Common myeloid progenitor, CD34-positive (primary cell): ENCODE results near the gene ZSCAN2.
"Not testable (repeated sequence)": the region's sequence is repeated elsewhere in the genome, so short reads cannot be mapped to it uniquely, and the experiment has no call there.

Experiments
- CTCF ChIA-PET: fragments of 350-600 bp; sonication (Branson Sonifier 250); formaldehyde crosslinking; loops from one replicate; lab custom pipeline; 2021; ENCODE audit warnings: antibody characterized with exemption; lab: Charles Lee
- POLR2A ChIA-PET: fragments of 350-600 bp; sonication (Branson Sonifier 250); formaldehyde crosslinking; loops from one replicate; lab custom pipeline; 2021; ENCODE audit warnings: antibody characterized with exemption; lab: Charles Lee
- DNase-seq, 3 donors: peaks; one replicate each; pipeline versions ENCODE4 v3.0.0 to v3.0.0-alpha.2; 2013
- H3K27ac ChIP-seq, 2 experiments: 1 replicate in 1 of 2; 2 replicates in 1 of 2; pipeline ENCODE4 v1.7.0; 2013; ENCODE audit warnings: inconsistent platforms in 2 of 2, low read length in 2 of 2, mild to moderate bottlenecking in 2 of 2, low read depth in 1 of 2, moderate library complexity in 1 of 2; ENCODE audit not compliant: severe bottlenecking in 2 of 2, insufficient read depth in 1 of 2, poor library complexity in 1 of 2
- H3K27me3 ChIP-seq, 5 experiments: replicated peaks in 2 of 5; 1 replicate in 3 of 5; 2 replicates in 2 of 5; pipeline versions ENCODE4 v1.6.1 to v1.7.0; 2013; ENCODE audit warnings: low read length in 4 of 5, mild to moderate bottlenecking in 2 of 5, moderate library complexity in 2 of 5, inconsistent platforms in 1 of 5; ENCODE audit not compliant: insufficient read depth in 5 of 5, control insufficient read depth in 4 of 5
- H3K36me3 ChIP-seq, 4 experiments: 1 replicate in 2 of 4; 2 replicates in 2 of 4; pipeline versions ENCODE4 v1.6.1 to v1.7.0; 2013; ENCODE audit warnings: low read length in 3 of 4, control low read depth in 1 of 4, mild to moderate bottlenecking in 1 of 4; ENCODE audit not compliant: control insufficient read depth in 4 of 4, insufficient read depth in 4 of 4
- H3K4me1 ChIP-seq, 4 experiments: 1 replicate in 3 of 4; 2 replicates in 1 of 4; pipeline versions ENCODE4 v1.6.1 to v1.7.1; 2013; ENCODE audit warnings: low read length in 3 of 4, mild to moderate bottlenecking in 3 of 4, control low read depth in 1 of 4, inconsistent platforms in 1 of 4, moderate library complexity in 1 of 4; ENCODE audit not compliant: control insufficient read depth in 4 of 4, insufficient read depth in 4 of 4; ENCODE audit errors: control extremely low read depth in 1 of 4
- H3K4me3 ChIP-seq, 7 experiments: 1 replicate in 4 of 7; 2 replicates in 3 of 7; pipeline versions ENCODE4 v1.5.1 to v1.7.0; 2013; ENCODE audit warnings: mild to moderate bottlenecking in 7 of 7, low read length in 6 of 7, moderate library complexity in 6 of 7, inconsistent platforms in 2 of 7, low read depth in 2 of 7, control low read depth in 1 of 7; ENCODE audit not compliant: insufficient read depth in 4 of 7, control insufficient read depth in 1 of 7; ENCODE audit errors: extremely low read depth in 1 of 7
- H3K9me3 ChIP-seq, 5 experiments: 1 replicate in 4 of 5; 2 replicates in 1 of 5; pipeline versions ENCODE4 v1.6.1 to v1.7.1; 2013; ENCODE audit warnings: low read length in 4 of 5, mild to moderate bottlenecking in 2 of 5, inconsistent platforms in 1 of 5, low read depth in 1 of 5, moderate library complexity in 1 of 5; ENCODE audit not compliant: control insufficient read depth in 4 of 5, insufficient read depth in 2 of 5; ENCODE audit errors: control extremely low read depth in 1 of 5
- WGBS: methylation state at CpG from one replicate; pipeline ENCODE4 v1.1.5; 2013; ENCODE audit not compliant: insufficient coverage; 5-methylcytosine and 5-hydroxymethylcytosine counted together

ZSCAN2 gene

DNA sequence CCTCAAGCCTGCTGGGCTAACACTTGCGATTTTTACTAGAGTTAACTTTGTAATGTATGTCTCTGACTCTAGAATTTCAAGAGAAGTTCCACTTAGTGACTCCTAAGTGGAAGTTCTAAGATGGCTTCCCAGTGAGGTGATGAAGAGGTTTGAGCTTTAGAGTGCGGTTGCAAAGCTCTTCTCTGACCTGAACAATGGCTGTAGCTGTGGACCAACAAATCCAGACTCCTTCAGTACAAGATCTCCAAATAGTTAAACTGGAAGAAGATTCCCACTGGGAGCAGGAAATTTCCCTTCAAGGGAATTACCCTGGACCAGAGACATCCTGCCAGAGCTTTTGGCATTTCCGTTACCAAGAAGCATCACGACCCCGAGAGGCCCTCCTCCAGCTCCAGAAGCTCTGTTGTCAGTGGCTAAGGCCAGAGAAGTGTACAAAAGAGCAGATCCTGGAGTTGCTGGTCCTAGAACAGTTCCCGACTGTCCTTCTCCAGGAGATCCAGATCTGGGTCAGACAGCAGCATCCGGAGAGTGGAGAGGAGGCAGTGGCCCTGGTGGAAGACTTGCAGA is 31.0 kb downstream of the ZSCAN2 start:
- Histone ChIP-seq H3K27me3 (no peaks in the 10 kb centered on the region), H3K36me3 (peaks cover 0 to 3% (median under 1%) of the 10 kb centered on the region in 4 experiments), H3K9me3 (no peaks in the 10 kb centered on the region), H3K4me1 (peaks cover 12 to 49% (median 36%) of the 10 kb centered on the region in 4 experiments), H3K4me3 (peak overlapping the region; percentile 77 to 98 (median 87)), H3K27ac (peak overlapping the region; percentile 66 to 79)
- ChIA-PET POLR2A (interaction anchor here (0.6 kb wide), 1 partner anchor 93 kb away, joined by 6 read pairs; no protein-coding TSS in a partner anchor), CTCF (interaction anchor here (0.6 to 3.1 kb wide), 9 partner anchors 11 to 55 kb away, joined by 3 to 10 read pairs (median 4); partner anchors contain the start of genes NMB and WDR73)
- 71% methylated on average over 5 of the region's 7 CpGs for WGBS
- DNase-seq: peak in 1 of 3 donors; percentile 10

DNA sequence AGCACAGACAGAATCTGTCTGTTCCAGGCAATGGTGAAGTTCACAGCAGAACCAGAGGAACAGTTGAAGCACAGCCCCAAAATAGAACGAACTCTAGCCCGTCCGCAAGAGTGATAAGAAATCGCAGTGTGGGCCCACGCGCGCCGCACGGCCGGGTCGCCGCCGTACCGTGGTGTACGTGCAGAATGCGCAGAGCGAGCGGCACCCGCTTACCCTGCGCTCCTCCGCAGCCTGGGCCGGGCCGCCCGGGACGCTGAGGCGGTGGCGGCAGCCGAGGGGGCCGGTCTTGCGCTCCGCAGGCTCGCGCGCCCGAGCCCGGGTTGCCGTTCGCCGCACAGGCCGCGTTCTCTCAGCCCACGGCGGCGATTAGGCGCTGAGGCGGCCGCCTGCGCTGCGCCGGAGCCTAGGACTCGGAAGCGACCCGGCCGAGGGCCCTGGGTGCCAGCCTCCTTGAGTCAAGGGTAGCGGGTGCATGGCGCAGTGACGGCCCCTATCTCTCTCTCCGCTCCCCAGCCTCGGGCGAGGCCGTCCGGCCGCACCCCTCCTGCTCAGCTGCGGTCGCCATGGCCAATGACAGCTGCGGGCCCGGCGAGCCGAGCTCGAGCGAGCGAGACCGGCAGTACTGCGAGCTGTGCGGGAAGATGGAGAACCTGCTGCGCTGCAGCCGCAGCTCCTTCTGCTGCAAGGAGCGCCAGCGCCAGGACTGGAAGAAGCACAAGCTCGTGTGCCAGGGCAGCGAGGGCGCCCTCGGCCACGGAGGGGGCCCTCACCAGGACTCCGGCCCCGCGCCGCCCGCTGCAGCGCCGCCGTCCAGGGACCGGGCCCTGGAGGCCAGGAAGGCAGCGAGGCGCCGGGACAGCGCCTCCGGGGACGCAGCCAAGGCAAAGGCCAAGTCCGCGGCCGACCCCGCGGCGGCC is 32.8 kb downstream of the ZSCAN2 start:
- peaks cover 12 to 49% (median 36%) of the 10 kb centered on the region in 4 experiments for H3K4me1 ChIP-seq
- peak overlapping the region; percentile 28 to 83 (median 68) for H3K4me3 ChIP-seq
- H3K27ac ChIP-seq: peak overlapping the region; percentile 15 to 54
- ChIA-PET CTCF (interaction anchor here (0.9 to 2.3 kb wide), 4 partner anchors 8 to 42 kb away, joined by 3 to 14 read pairs (median 4); partner anchors contain the start of gene ZSCAN2), POLR2A (interaction anchor here (1.0 kb wide), 1 partner anchor 83 kb away, joined by 4 read pairs; the partner anchor contains the start of gene SEC11A)
- DNase-seq: peak; percentile 67 to 87 (median 78)
- no peaks in the 10 kb centered on the region for H3K9me3 ChIP-seq
- 0% methylated on average over 97 of the region's 105 CpGs for WGBS
- peaks cover 0 to 14% (median 10%) of the 10 kb centered on the region in 4 experiments for H3K36me3 ChIP-seq
- no peaks in the 10 kb centered on the region for H3K27me3 ChIP-seq

DNA sequence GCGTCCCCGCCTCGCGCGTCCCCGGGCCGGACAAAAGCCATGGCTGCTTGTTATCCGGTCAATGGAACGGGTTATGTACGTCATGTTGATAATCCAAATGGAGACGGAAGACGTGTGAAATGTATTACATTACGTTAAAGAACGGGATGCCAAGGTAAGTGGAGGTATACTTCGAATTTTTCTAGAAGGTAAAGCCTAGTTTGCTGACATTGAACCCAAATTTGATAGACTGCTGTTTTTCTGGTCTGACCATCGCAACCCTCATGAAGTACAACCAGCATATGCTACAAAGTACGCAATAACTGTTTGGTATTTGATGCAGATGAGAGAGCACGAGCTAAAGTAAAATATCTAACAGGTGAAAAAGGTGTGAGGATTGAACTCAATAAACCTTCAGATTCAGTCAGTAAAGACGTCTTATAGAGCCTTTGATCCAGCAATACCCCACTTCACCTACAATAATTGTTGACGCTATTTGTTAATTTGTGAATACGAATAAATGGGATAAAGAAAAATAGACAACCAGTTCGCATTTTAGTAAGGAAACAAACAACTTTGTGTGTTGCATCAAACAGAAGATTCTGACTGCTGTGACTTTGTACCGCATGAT is 33.5 kb downstream of the ZSCAN2 start:
- ChIA-PET POLR2A (interaction anchor here (1.0 kb wide), 1 partner anchor 82 kb away, joined by 4 read pairs; the partner anchor contains the start of gene SEC11A), CTCF (interaction anchor here (0.9 to 2.3 kb wide), 4 partner anchors 9 to 43 kb away, joined by 3 to 14 read pairs (median 4); partner anchors contain the start of gene ZSCAN2)
- Histone ChIP-seq H3K27ac (peak overlapping the region in 1 of 2 experiments; percentile 54), H3K36me3 (peaks cover 0 to 18% (median 13%) of the 10 kb centered on the region in 4 experiments), H3K4me3 (peak overlapping the region; percentile 28 to 83 (median 68)), H3K9me3 (no peaks in the 10 kb centered on the region), H3K27me3 (no peaks in the 10 kb centered on the region), H3K4me1 (peaks cover 12 to 49% (median 36%) of the 10 kb centered on the region in 4 experiments)
- 18% methylated on average over 17 of the region's 23 CpGs for WGBS
- peak in 1 of 3 donors; percentile 5 for DNase-seq

DNA sequence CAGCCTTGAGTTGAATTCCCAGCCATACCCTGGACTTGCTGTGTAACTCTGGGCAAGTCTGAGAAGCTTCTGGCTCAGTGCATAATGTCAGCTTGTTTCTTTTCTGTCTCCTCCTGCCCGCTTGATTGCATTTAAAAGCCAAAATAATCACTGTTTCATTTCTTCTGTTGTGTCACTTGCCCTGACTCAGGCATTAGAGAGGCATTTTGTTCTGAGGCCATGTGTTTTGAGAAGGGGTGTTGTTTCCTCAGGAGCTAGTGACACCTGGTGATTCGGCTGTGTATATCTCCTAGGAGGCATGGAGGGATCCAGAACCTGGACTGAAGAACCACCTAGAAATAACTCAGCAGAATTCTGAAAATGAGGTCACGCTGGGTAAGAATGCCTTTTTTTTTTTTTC is 37.3 kb downstream of the ZSCAN2 start:
- POLR2A ChIA-PET: interaction anchor here (2.1 kb wide), 1 partner anchor 39 kb away, joined by 4 read pairs; no protein-coding TSS in a partner anchor
- WGBS: 29% methylated on average over 1 of the region's 3 CpGs

DNA sequence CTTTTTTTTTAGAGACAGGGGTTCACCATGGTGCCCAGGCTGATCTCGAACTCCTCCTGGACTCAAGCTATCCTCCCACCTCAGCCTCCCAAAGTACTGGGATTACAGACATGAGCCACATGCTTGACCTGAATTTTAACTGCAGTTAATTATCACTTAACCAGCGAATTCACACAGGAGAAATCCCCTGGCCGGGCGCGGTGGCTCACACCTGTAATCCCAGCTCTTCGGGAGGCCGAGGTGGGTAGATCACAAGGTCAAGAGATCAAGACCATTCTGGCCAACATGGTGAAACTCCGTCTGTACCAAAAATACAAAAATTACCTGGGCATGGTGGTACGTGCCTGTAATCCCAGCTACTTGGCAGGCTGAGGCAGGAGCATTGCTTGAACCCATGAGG is 41.1 kb downstream of the ZSCAN2 start:
- not testable (repeated sequence) for H3K9me3 ChIP-seq, DNase-seq, H3K4me3 ChIP-seq, H3K4me1 ChIP-seq, H3K27ac ChIP-seq, H3K27me3 ChIP-seq
- ChIA-PET POLR2A (interaction anchor here (0.7 kb wide), 1 partner anchor 51 kb away, joined by 3 read pairs; no protein-coding TSS in a partner anchor), CTCF (interaction anchor here (0.6 kb wide), 1 partner anchor 125 kb away, joined by 3 read pairs; no protein-coding TSS in a partner anchor)
- WGBS: 95% methylated on average over 8 of the region's 9 CpGs
- H3K36me3 ChIP-seq: peaks cover 14 to 84% (median 67%) of the 10 kb centered on the region in 4 experiments

More for the DNA sequence above, 37.3 kb downstream of the ZSCAN2 start:
- Histone ChIP-seq H3K4me1 (peaks cover 5 to 23% (median 15%) of the 10 kb centered on the region in 4 experiments), H3K27ac (no peak overlapping the region), H3K27me3 (no peaks in the 10 kb centered on the region), H3K9me3 (no peaks in the 10 kb centered on the region), H3K4me3 (no peak overlapping the region), H3K36me3 (peaks cover 6 to 55% (median 41%) of the 10 kb centered on the region in 4 experiments)
- CTCF ChIA-PET: interaction anchor here (1.0 to 3.4 kb wide), 8 partner anchors 10 to 50 kb away, joined by 3 to 16 read pairs (median 6); partner anchors contain the start of gene WDR73
- DNase-seq: peak; percentile 45 to 59 (median 58)

DNA sequence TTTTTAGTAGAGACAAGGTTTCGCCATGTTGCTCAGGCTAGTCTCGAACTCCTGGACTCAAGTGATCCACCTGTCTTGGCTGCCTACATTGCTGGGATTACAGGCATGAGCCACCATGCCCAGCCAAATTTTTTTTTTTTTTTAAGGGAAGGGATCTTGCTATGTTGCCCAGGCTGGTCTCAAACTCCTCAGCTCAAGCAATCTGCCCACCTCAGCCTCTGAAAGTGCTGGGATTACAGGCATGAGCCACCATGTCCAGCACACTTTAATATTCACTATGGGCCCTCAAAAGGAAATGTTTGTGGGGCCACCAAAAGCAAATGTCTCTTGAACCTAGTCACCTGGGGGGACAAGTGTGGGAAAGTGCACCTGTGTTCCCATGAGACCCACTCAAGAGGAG is 41.8 kb downstream of the ZSCAN2 start:
- H3K27me3 ChIP-seq, H3K4me3 ChIP-seq, H3K27ac ChIP-seq, DNase-seq, H3K9me3 ChIP-seq, H3K4me1 ChIP-seq, POLR2A ChIA-PET: not testable (repeated sequence)
- peaks cover 17 to 85% (median 72%) of the 10 kb centered on the region in 4 experiments for H3K36me3 ChIP-seq
- CTCF ChIA-PET: interaction anchor here (0.6 kb wide), 1 partner anchor 125 kb away, joined by 3 read pairs; no protein-coding TSS in a partner anchor
- WGBS: 94% methylated on average over 2 of the region's 2 CpGs
